NCI-H510A treated with DMSO at 0.1 percent for 48 hours (cell line): ENCODE results near the gene NEDD9.

ENCODE experiments used
- DNase-seq: peaks from one replicate; lab custom pipeline; 2025; lab: John Stamatoyannopoulos, UW

Gene NEDD9

DNA sequence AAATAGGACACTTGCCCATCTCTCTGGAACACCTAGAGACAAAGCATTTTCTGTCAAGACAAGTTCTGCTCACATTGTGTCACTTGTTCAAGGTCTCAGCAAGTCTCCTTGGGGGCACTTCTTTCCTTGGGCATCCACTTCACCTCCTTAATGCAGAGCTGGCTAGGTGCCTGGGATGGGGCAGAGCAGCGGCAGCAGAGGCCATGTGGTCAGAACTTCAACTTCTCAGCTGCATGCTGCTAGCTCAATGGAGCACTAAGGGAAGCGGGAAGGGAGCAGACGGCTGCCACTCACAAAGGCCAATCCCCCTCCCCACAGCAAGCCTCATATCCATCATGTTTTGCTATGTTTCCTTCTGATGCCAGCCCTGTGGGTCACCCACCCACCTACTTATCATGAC is 31.5 kb downstream of the NEDD9 start:
- no peak for DNase-seq

DNA sequence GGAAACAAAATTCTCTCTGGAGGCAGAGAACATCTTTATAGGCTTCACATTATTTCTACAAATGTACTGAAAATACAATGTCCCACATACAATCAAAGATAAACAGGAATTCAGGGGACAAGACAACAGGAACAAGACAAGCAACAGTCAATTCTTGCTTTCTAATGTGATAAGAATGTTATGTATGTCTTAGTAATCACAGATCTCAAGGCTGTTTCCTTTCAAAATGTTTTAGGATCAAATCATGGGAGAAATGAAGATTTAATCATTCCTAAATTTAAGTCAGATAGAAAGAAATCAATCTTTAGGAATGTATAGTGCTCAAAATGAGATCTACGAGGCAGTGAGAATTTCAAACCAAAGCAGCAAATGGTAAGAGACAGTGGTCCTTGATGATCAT is 32.1 kb downstream of the NEDD9 start:
- no peak for DNase-seq

DNA sequence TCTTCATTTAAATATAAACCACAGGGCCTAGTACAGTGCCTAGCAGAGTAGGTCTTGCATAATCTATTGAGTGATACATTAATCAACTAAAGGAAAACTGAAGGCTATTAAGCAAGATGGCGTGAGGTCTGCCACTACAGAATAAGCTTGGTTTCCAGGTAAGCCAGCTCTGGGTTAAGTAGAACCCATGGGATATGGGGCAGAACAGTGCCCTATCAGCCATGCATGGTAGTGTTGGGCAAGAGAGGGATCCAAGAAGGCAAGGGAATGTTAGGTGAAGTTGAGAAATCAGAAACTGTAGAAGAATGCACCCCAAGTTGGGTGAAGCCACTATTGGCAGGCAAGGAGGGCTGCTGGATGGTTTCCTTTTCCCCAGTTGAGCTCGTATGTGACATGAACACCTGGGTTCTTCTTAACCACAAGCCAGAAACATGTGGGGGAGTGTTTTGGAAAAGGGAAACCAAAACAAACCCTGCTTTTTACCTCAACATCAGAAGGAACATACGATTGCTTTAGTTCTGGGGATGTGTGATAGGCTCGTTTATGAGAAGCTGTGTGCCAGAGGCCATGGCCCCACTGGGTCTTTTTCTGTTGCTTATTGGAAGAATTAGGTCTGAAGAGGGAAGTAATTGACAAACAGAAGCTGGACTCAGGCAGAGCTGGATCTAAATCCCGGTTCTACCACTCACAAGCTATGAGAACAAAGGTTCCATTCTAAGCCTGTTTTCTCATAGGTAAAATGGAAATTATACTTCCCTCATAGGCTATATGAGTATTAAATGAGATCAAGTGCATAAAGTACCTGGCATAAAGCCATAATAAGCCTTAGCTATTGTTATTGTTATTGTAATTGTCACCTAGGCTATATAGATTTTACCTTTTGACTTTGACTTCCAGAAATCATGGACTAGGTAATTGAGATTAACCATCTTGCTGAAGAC is 33.5 kb downstream of the NEDD9 start:
- no peak for DNase-seq

DNA sequence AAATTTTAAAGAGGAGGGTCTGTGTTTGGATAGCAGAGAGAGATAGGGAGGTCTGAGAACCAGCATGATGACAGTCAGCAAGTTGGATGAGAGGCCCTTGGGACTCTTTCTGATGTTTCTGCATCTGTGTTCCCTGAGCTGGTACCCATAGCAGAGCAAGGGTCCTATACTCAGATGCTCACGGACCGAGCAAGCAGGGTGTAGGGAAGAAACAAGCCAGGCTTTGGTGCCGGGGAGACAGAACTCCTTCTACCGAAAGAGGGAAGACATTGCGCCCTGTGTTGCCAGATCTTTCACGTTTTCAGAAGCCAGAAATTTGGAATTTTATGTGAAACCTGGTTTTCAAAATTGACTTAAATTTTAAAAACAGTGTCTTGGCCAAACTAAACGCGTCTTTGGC is 34.6 kb downstream of the NEDD9 start:
- DNase-seq, result no peak

DNA sequence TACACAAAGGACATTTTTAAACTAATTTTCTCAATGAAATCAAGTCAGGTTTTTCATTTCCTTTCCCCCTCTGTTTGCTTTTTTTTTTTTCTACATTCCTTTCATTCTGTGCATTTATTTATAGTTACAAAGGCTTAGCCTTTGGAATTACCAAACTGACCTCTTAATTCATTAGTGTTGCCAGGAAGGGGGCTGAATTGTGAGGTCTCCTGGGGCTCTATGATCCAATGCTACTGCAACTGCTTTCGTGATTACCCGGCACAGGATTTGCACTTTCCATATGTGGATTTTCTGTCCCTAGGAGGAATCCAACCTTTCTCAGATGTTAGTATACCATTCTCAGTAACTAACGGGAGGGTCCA is 35.3 kb downstream of the NEDD9 start:
- DNase-seq, result no peak

DNA sequence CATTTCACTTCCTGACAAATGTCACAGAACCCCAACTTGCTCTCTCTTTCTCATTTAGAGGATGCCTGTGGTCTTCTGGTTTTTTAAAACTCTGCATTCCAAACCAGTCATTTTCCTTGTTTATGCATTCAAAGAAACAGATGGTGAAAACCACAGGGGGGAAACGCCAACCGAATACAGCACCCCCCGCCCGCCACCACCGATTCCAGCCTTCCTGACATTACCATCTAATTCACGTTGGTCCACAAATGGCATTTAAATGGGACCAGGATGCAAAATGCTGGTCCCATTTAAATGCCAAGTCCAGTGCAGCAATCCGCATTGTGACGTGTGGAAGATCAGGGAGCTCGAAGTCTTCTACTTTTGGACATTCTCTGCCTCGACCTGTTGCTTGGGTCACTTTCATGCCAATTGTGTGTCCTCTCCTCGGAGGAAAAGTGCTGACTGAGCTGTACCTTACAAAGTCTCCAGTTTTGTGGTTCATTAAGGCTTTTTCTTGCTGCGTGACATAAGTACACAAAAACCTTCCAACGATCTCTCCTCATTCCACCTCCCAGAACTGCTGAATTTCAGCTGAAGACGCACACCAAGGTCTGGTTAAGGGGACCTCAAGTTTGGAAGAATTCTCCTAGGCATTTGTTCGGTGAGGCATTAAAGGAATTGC is 35.8 kb downstream of the NEDD9 start:
- DNase-seq, result no peak

DNA sequence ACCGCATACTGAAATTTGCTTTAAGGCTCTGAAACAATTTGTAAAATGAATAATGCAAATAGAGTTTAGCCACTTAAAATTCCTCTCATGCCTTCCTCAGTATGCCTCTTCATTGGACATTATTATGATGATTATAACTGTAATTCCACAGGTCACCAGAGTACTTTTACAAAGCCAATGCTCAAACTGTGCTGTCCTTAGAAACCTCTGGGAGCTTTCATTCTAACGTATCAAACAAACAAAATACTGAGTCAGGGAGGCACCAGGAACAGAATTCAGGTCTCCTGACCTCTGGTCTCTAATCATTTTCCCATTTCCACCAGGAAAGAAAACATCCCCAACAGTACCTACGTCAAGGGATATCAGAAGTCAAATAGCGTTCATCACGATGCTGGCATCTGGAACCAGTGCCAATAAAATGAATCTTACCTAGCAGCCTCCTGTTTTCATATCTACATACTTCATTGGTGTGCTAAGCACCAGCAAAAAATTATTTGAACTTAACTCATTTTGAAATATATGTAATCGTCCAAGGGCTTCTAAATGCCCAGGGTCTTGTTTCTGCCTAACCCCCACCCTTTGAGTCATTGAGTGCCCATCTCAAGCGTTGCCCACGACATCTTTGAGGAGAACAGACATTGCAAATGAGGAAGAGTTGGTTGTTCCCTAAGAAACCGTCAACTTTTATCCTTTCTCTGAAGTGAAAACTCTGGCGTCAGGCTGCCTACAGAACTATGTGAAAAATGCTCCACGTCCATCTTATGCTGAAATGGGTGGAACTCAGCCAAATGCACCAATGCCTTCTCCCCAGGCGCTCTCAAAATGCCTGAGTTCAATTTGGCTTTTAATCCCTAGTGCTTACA is 37.9 kb downstream of the NEDD9 start:
- DNase-seq, result no peak

DNA sequence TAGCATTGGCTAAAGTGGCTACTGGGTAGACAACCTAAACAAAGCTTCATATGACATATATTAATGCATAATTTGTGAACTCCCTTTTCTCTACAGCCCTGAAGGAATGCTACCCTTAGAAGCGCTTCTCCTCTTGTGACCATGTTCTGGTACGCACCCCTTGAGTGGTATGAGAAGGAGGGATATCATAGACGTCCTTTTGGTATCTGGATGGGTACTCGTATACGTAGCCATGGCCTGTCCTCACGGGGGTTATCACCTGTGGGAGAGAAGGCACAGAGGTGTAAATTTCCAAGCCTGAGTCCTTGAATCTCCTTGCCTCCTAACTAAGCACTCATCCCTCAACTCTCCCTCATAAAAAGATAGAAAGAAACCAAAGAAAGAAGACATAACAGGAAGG is 39.0 kb downstream of the NEDD9 start:
- DNase-seq, result no peak

DNA sequence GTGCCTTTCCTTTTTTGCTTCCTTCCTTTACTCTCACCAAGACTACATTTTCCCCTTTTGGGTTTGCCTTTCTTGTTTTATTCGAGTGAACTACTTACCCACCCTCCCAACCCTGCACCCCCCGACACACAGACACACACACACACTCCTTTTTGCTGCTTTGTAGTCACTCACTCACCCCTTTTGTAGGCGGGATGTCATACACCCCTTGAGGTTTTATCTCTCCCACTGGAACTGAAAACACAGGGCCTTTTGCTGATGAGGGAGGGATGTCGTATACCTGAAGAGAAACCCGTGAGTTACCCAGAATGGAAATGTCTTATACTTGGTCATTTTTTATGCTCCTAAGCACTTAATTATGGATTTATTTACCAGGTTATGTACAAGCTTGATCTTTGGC is 40.3 kb downstream of the NEDD9 start:
- no peak for DNase-seq

DNA sequence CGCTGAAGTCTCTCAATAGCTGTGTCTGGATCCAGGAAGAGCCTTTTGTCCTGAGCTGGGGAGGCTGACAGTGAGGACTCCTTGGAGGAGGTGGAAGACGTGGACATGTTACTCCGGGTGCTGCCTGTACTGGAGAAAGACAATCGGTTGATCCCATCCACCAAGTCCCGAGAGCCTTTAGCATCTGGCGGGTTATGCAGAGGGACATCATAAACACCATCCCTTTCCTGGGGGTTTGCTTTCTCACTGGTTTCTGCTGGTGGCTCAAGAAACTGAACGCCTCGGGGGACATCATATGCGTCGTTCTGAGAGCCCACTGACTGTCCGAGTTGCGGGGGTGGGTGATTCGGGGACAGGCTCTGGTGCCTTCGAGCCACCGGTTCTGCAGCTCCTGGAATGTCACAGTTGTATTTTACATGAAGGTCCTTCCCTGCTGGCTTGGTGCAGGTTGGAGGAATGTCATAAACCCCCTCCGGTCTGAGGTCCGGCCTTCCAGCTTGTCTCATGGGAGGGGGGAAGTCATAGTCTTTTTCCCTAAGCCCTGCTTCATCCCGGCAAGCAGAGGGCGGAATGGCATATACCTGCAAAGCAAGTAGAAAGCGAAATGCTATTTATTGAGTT is 41.7 kb downstream of the NEDD9 start:
- no peak for DNase-seq

DNA sequence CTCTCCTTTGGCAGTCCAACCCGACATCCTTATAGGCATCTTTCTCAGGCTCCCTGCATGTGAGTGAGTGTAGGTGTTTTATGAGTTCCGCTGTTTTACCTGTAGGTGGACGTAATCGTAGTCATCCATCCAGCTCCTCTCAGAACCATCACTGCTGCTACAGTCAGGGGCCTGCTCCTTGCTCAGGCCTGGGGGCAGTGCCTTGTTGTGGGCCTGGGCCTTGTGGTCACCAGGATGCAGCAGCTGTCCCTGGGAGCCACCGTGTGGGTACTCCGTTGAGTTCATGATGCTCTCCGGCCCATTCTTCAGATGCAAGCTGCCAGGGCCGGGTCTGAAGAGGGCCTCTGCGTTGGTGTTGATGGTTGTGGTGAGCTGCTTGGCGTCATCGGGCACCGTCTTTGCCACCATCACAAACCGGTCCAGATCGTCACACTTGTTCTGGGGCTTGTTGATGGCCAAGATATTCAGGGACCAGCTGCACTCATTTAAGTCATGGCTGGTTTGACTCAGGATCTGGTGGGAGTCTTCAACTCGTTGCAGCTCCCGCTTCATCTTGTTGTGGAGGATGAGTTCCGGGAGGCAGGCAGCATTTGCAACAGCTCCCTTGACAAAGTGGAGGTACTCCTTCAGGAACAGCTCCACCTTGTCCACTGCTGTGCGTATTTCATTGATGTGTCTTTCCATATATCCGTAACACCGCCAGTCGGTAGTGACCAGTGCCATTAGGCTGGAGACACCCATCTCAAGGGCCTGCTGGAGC is 42.4 kb downstream of the NEDD9 start:
- no peak for DNase-seq

DNA sequence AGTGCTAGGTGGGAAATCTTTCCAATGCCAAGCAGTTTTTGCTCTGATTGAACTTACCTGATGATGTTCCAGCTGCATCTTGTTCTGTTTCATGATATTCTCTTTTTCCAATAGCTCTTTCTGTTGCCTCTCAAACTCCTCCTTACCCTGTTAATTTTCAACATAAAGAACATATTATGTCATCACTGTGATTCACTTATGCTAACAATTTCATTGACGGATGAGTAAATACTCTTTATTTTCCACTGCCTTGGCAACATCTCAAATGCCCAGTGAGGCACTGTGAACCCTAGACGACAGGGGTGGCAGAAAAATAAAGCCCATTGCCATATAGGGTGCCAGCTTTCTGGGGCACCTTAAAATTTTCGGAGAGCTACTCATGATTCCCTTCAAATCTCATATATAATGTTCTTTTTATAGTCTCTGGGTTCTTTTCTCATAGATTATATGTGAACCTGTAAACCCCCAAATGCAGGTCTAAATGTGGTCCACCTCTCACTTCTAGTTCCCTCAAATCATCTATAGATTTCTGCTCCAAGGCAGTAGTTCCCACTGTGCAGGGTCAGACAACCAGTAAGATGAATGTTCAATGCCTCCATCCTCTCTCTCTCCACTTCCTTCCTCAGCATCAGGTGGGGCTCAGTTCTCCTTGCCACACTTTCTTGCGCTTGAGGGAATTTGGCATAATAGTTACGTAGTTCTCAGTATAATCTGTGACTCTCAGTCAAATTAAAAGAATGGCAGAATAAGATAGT is 44.1 kb downstream of the NEDD9 start:
- DNase-seq, result no peak

DNA sequence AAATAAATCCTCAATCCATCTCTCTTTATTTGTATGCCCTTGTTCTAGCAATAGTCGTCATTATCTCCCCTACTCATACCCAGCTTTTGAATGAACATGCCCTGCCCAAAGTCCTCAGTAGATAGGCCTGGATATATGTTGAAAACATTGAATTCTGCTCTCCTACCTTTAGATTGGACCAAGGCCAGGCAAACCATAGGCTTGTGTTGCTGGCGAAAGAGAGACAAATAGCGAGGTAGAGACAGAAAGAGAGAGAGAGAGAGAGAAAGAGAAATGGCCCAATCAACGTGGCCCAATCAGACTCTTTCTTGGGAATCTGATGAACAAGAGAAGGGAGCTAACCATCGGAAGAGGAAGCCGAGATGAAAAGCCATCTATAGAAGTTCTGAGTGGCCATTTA is 45.2 kb downstream of the NEDD9 start:
- DNase-seq, result no peak

DNA sequence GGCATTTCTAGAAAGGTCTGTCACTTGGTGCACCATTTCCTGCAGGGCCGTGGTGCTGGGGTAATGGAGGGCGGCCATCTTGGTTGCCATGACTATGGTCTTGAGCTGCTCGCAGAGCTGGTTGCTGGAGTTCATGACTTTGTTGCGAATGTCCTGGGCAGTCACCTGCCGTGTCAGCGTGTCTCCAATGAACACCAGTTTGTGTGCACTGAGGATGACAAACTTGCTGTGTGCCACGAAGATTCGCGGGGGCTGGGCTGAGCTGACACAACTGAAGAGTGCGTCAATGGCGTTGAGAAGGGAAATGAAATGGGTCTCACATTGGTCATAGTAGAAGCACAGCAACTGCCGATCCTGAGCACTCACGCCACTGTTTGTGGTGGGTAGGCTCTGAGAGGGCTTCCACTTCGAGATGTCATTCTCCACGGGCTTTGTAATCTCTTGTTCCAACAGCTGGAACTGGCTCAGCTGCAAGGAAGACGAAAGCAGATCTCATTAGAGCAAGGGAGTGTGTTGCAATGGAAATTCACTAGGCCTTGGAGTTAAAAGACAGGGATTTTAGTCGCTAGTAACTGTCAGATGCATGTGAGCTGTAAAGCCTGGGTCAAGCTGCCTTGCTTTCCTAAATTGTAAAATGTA is 47.1 kb downstream of the NEDD9 start:
- DNase-seq, result no peak

DNA sequence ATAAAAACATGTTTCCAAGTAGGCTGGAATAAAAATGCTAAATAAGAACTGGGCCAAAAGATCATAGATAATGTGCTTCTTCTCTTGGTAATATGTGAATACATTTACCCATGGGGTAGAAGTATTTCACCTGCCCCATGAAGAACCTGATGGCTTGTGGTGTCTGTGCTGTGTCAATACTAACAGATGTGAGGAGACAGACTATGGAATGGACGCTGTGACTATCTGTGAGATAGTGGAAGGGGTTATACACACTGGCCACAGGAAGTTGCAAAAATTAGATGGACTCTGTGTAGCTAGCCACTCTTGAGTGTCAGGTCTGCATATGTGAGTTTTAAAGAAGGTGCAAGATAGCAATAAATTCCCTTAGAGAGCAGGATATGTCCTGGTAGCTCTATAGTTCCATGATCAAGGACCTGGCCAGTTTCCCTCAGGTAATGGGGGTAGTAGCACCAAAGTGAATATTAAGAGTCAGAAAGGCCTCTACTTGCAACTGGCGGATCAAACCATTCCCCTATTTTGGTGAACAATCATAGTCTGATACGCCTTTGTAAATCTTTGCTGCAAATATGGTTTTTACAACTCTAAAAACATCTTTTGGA is 48.6 kb downstream of the NEDD9 start:
- no peak for DNase-seq

DNA sequence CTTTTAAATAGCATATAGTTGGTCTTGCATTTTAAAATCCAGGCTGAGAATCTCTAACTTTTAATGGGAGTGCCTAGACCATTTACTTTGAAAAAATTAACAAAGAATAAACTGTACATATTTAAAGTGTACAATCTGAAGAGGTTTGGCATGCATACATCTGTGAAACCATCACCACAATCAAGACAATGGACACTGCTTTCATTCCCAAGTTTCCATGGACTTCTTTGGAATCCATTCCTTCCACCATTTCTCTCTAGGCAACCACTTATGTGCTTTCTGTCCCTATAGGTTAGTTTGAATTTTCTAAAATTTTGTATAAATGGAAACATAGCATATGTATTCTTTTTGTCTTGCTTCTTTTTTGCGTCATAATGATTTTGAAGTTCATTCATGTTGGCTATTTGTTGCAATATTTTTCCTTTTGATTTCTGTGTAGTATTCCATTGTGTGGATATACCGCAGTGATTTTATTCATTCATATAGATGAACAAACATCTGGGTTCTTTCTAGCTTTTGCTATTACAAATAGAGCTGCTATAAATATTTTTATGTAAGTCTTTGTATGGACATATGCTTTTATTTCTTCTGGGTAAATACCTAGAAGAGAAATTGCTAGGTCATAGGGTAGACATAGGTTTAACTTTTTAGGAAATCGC is 50.9 kb downstream of the NEDD9 start:
- no peak for DNase-seq

DNA sequence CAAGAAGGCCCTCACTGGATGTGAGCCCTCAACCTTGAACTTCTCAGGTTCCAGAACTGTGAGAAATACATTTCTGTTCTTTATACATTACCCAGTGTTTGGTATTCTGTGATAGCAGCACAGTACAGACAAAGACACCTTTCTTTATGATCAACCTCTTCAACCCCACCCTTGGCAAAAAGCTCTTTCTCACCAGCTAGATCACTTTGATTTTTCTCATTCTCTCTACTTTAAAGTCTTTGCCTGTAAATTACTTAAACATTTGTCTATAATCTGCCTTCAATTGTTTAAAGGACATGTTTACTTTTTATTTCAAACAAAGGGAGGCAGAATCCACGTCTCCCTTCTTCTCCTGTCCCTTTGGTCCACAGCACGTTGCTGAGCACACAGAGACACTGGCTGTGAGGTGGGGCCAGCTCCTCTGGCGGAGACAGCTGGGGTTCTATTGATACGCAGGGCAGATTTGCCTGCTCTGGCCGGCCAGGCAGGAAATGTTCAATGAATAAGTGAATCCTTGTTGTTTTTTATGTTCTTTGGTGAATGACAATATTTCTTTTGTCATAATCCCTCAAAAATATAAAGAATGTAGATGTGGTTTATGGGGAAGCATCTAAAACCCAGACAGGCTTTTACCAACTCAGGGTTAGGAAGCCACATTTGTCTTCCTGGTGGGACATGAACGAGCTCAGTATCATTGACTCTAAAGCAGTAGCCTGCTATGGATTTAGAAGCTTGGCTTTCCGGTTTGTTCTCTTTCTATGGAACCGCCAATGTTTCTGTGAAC is 52.9 kb downstream of the NEDD9 start:
- DNase-seq, result no peak

DNA sequence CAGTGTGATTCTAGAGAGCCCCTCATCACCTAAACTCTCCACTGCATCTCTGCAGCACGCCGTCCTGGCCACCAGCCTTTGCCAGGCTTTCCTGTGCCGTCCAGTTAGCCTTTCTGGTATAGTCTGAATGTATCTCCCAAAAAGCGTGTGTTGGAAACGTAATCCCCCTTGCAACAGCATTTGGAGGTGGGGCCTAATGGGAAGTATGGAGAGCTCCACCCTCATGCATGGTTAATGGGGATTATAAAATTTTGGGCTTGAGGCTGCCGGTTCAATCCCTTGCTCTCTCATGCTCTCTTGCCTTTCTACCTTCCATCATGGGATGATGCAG is 53.4 kb downstream of the NEDD9 start:
- DNase-seq, result no peak

DNA sequence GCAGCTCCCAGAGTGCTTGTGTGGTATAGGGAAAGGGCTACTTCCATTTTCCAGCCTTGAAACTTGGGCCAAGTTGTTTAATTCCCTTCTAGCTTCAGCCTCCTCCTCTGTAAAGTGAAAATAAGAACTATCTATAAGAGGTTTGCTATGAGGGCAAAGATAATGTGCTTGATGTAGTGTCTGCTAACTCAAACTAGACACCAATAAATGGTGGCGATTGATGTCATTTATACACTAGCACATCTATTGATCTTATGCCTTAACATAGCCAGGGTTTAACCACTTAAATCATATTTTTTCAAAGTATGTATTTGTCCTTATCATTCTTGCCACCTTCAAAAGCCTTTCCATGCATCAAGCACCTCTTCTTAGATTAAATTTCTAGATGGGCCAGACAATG is 55.2 kb downstream of the NEDD9 start:
- DNase-seq, result no peak
